Neuronal stem cell (in vitro differentiated cells): ENCODE data around the gene TTC16.

ENCODE experiments used
- DNase-seq: peaks from one replicate; pipeline ENCODE4 v3.0.0-alpha.2; 2013; ENCODE audit warnings: low spot score
- H2AFZ ChIP-seq: one replicate; pipeline ENCODE4 v1.6.1; 2013; ENCODE audit warnings: mild to moderate bottlenecking, low read length, inconsistent platforms
- H2AK5ac ChIP-seq: 2 replicates; pipeline ENCODE4 v1.6.1; 2013; ENCODE audit warnings: low read depth, mild to moderate bottlenecking, inconsistent platforms, low read length, moderate library complexity, mixed read lengths
- H2BK120ac ChIP-seq: 2 replicates; pipeline ENCODE4 v1.6.1; 2013; ENCODE audit warnings: low read depth, mild to moderate bottlenecking, inconsistent platforms, low read length, moderate library complexity, mixed read lengths
- H2BK12ac ChIP-seq: one replicate; pipeline ENCODE4 v1.6.1; 2013; ENCODE audit warnings: low read length, inconsistent platforms
- H2BK15ac ChIP-seq: 2 replicates; pipeline ENCODE4 v1.6.1; 2013; ENCODE audit warnings: mild to moderate bottlenecking, low read length, inconsistent platforms, mixed read lengths
- H2BK5ac ChIP-seq: one replicate; pipeline ENCODE4 v1.6.1; 2013; ENCODE audit warnings: inconsistent platforms, mild to moderate bottlenecking, low read length, moderate library complexity
- H3K14ac ChIP-seq: one replicate; pipeline ENCODE4 v1.6.1; 2013; ENCODE audit warnings: low read length, inconsistent platforms
- H3K18ac ChIP-seq: 2 replicates; pipeline ENCODE4 v1.6.1; 2013; ENCODE audit warnings: low read length, inconsistent platforms
- H3K23ac ChIP-seq: 2 replicates; pipeline ENCODE4 v1.6.1; 2013; ENCODE audit warnings: low read depth, mild to moderate bottlenecking, mixed read lengths, low read length, inconsistent platforms; ENCODE audit not compliant: poor library complexity
- H3K27ac ChIP-seq: replicated peaks from 3 replicates; pipeline ENCODE4 v1.5.1; 2013; ENCODE audit warnings: low read length, inconsistent platforms
- H3K27me3 ChIP-seq, 3 experiments: 2 replicates each; pipeline ENCODE4 v1.6.1; 2013; ENCODE audit warnings: low read length in 3 of 3, mild to moderate bottlenecking in 2 of 3, inconsistent platforms in 1 of 3, low read depth in 1 of 3, mixed read lengths in 1 of 3, moderate library complexity in 1 of 3; ENCODE audit not compliant: control insufficient read depth in 3 of 3, insufficient read depth in 3 of 3
- H3K36me3 ChIP-seq, 2 donors: replicated peaks in 1 of 2; 2 replicates each; pipeline ENCODE4 v1.6.1; 2013; ENCODE audit warnings: low read length in 2 of 2; ENCODE audit not compliant: control insufficient read depth in 2 of 2, insufficient read depth in 2 of 2
- H3K4ac ChIP-seq: 2 replicates; pipeline ENCODE4 v1.6.1; 2013; ENCODE audit warnings: inconsistent platforms, mild to moderate bottlenecking, low read length, moderate library complexity
- H3K4me1 ChIP-seq, 2 donors: 1 replicate in 1 of 2; 2 replicates in 1 of 2; pipeline ENCODE4 v1.6.1; 2013; ENCODE audit warnings: low read length in 2 of 2, low read depth in 1 of 2; ENCODE audit not compliant: control insufficient read depth in 2 of 2, insufficient read depth in 1 of 2
- H3K4me2 ChIP-seq: one replicate; pipeline ENCODE4 v1.6.1; 2013; ENCODE audit warnings: mild to moderate bottlenecking, low read length, inconsistent platforms; ENCODE audit not compliant: insufficient read depth, poor library complexity, severe bottlenecking
- H3K4me3 ChIP-seq, 2 donors: 2 replicates each; pipeline ENCODE4 v1.5.1; 2013; ENCODE audit warnings: low read length in 2 of 2, mild to moderate bottlenecking in 2 of 2, inconsistent platforms in 1 of 2, moderate library complexity in 1 of 2
- H3K79me1 ChIP-seq: one replicate; pipeline ENCODE4 v1.6.1; 2013; ENCODE audit warnings: low read depth, mild to moderate bottlenecking, inconsistent platforms, low read length, moderate library complexity
- H3K9ac ChIP-seq: one replicate; pipeline ENCODE4 v1.6.1; 2013; ENCODE audit warnings: mild to moderate bottlenecking, low read depth, low read length, inconsistent platforms; ENCODE audit not compliant: poor library complexity
- H3K9me3 ChIP-seq, 2 donors: replicated peaks in 1 of 2; 2 replicates each; pipeline versions ENCODE3 to v1.6.1; 2013; ENCODE audit warnings: low read length in 2 of 2, mild to moderate bottlenecking in 2 of 2, inconsistent platforms in 1 of 2, low read depth in 1 of 2, mixed read lengths in 1 of 2, moderate library complexity in 1 of 2; ENCODE audit not compliant: control insufficient read depth in 2 of 2, insufficient read depth in 1 of 2
- H4K8ac ChIP-seq: one replicate; pipeline ENCODE4 v1.6.1; 2013; ENCODE audit warnings: low read depth, mild to moderate bottlenecking, inconsistent platforms, low read length, moderate library complexity
- H4K91ac ChIP-seq: one replicate; pipeline ENCODE4 v1.6.1; 2013; ENCODE audit warnings: low read length, low read depth, mild to moderate bottlenecking, inconsistent platforms; ENCODE audit not compliant: poor library complexity
- WGBS, 2 donors: extraction: QIAGEN DNeasy Blood & Tissue Kit; methylation state at CpG; one replicate each; pipeline ENCODE4 v1.1.7; 2013; ENCODE audit warnings: missing lambda C conversion rate in 2 of 2, mixed read lengths in 1 of 2; ENCODE audit not compliant: insufficient read length in 2 of 2, insufficient replicate concordance in 1 of 2; ENCODE audit errors: extremely low coverage in 2 of 2; 5-methylcytosine and 5-hydroxymethylcytosine counted together

TTC16 gene

DNA sequence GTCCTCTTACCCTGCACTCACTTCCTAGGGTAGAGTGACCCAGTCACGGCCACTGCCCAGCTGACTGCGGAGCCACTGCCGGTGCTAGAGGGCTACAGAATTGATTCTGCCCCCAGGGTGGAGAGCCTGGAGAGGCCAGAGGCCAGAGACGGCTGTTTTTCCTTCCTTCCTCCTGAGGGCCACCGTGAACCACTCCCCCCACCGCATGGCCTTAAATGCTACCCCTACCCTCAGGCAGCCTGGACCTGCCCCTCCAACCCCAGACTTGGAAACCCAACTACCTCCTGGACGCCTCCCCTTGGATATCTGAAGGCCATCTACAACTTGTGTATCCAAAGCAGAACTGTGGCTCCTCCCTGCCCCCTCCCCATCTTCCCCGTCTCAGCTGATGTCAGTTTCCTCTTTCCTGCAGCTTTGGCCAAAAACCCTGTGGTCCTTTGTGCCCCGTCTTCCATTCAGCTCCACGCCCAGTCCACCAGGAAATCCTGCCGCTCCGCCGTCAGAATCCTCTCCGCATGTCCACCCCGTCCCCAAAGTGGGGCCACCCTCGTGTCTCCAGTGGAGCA is 46.3 kb downstream of the TTC16 start:
- H3K36me3 ChIP-seq: no peaks in the 10 kb centered on the region
- H3K9ac ChIP-seq: no peak overlapping the region
- DNase-seq: no peak
- peak overlapping the region; percentile 26 for H2AFZ ChIP-seq
- H3K79me1 ChIP-seq: no peaks in the 10 kb centered on the region
- peak overlapping the region; percentile 91 for H2BK15ac ChIP-seq
- no peaks in the 10 kb centered on the region for H3K9me3 ChIP-seq
- H3K14ac ChIP-seq: peak overlapping the region; percentile 71
- H4K8ac ChIP-seq: no peak overlapping the region
- H3K4me2 ChIP-seq: no peak overlapping the region
- H2AK5ac ChIP-seq: peak overlapping the region; percentile 83
- WGBS, 2 donors: no CpG with 5 or more reads among the region's 16 CpGs
- H3K23ac ChIP-seq: no peak overlapping the region
- H2BK120ac ChIP-seq: no peak overlapping the region
- peaks cover 7 to 15% of the 10 kb centered on the region in 2 donors for H3K4me1 ChIP-seq
- no peak overlapping the region for H4K91ac ChIP-seq
- no peak overlapping the region for H3K4ac ChIP-seq
- peak overlapping the region; percentile 57 for H2BK5ac ChIP-seq
- peaks cover 0 to 31% (median 0%) of the 10 kb centered on the region in 3 experiments for H3K27me3 ChIP-seq
- no peak overlapping the region for H2BK12ac ChIP-seq
- H3K27ac ChIP-seq: no peak overlapping the region
- no peak overlapping the region for H3K4me3 ChIP-seq
- H3K18ac ChIP-seq: peak overlapping the region; percentile 87

DNA sequence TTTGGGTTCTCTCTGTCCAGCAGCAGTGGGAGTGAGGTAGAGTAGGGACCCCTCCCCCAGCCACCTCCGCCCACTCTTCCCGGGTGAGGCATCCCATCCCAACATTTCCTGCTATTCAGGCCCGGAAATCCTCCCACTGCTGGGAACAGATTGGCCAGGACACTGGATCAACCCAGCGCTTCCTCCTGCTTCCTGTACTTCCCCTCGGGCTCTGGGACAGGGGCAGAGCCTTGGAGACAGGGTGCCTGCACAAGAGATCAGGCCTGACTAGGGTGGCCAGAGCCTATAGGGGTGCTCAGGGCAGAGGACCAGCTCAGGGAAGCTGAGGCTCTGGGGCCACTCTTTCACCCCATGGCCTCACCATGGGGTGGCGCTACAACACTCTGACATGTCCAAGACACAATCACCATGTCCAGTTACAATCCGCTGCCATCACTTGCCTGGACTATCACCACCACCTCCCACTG is 48.1 kb downstream of the TTC16 start:
- Histone ChIP-seq H3K36me3 (no peaks in the 10 kb centered on the region), H3K79me1 (no peaks in the 10 kb centered on the region), H3K9ac (no peak overlapping the region), H2BK5ac (no peak overlapping the region), H3K14ac (no peak overlapping the region), H3K4ac (no peak overlapping the region), H4K91ac (no peak overlapping the region), H2AK5ac (no peak overlapping the region), H3K23ac (no peak overlapping the region), H3K4me1 (peaks cover 18 to 19% of the 10 kb centered on the region in 2 donors), H2BK15ac (peak overlapping the region; percentile 41), H3K27me3 (peaks cover 0 to 23% (median 0%) of the 10 kb centered on the region in 3 experiments), H3K9me3 (no peaks in the 10 kb centered on the region), H3K18ac (peak overlapping the region; percentile 31), H2BK12ac (no peak overlapping the region), H2BK120ac (no peak overlapping the region), H2AFZ (no peak overlapping the region), H3K4me2 (no peak overlapping the region), H4K8ac (no peak overlapping the region), H3K4me3 (no peak overlapping the region), H3K27ac (no peak overlapping the region)
- DNase-seq: peak; percentile 35
- no CpG with 5 or more reads among the region's 7 CpGs for WGBS, 2 donors

GRCh38 chr9:127765418-127765817 is 49.5 kb downstream of the TTC16 start:
- Histone ChIP-seq H2BK120ac (no peak overlapping the region), H2BK15ac (no peak overlapping the region), H3K14ac (no peak overlapping the region), H3K23ac (no peak overlapping the region), H3K18ac (no peak overlapping the region), H2AK5ac (peak overlapping the region; percentile 65), H3K27ac (no peak overlapping the region), H3K27me3 (peaks cover 0 to 26% (median 0%) of the 10 kb centered on the region in 3 experiments), H4K91ac (no peak overlapping the region), H2BK5ac (no peak overlapping the region), H3K9ac (no peak overlapping the region), H3K4me2 (no peak overlapping the region), H3K4me1 (peaks cover 19 to 22% of the 10 kb centered on the region in 2 donors), H3K79me1 (no peaks in the 10 kb centered on the region), H3K36me3 (no peaks in the 10 kb centered on the region), H3K9me3 (no peaks in the 10 kb centered on the region), H3K4me3 (no peak overlapping the region), H3K4ac (no peak overlapping the region), H4K8ac (no peak overlapping the region), H2BK12ac (no peak overlapping the region), H2AFZ (no peak overlapping the region)
- WGBS, 2 donors: no CpG with 5 or more reads among the region's 1 CpG
- no peak for DNase-seq

- no peak overlapping the region for H3K9ac ChIP-seq
- H2BK5ac ChIP-seq: no peak overlapping the region
- peaks cover 0 to 18% (median 0%) of the 10 kb centered on the region in 3 experiments for H3K27me3 ChIP-seq
- no peak overlapping the region for H2AK5ac ChIP-seq
- H3K18ac ChIP-seq: no peak overlapping the region
- no CpG with 5 or more reads among the region's 3 CpGs for WGBS, 2 donors
- H3K14ac ChIP-seq: no peak overlapping the region
- no peak overlapping the region for H4K8ac ChIP-seq
- no peak overlapping the region for H3K4me2 ChIP-seq
- H3K4me1 ChIP-seq: peaks cover 21 to 23% of the 10 kb centered on the region in 2 donors
- no peak overlapping the region for H3K23ac ChIP-seq
- H4K91ac ChIP-seq: no peak overlapping the region
- no peak overlapping the region for H3K4ac ChIP-seq
- H3K4me3 ChIP-seq: no peak overlapping the region
- H3K27ac ChIP-seq: no peak overlapping the region
- H2BK120ac ChIP-seq: no peak overlapping the region
- no peak overlapping the region for H2AFZ ChIP-seq
- no peaks in the 10 kb centered on the region for H3K9me3 ChIP-seq
- H3K36me3 ChIP-seq: no peaks in the 10 kb centered on the region
- H3K79me1 ChIP-seq: no peaks in the 10 kb centered on the region
- no peak for DNase-seq
- no peak overlapping the region for H2BK12ac ChIP-seq
- H2BK15ac ChIP-seq: no peak overlapping the region
Observed at GRCh38 chr9:127767410-127767809, 51.5 kb downstream of the TTC16 start.
